HepG2 (cell line): ENCODE results near the gene ZNF547. TPM values are rescaled to one million over a fixed set of nuclear protein-coding genes. Genes with fewer than 3 reads are reported as not detected.

Experiments
- ATF4 ChIP-seq, 2 experiments: fragments of 450-650 bp in 1 of 2; sonication (generic) in 1 of 2; formaldehyde crosslinking; IDR thresholded peaks; 2 replicates each; pipeline versions ENCODE4 v1.5.0 to v1.8.0; 2020 to 2022; ENCODE audit warnings: mild to moderate bottlenecking in 1 of 2, missing genetic modification reagents in 1 of 2
- CAMTA2 ChIP-seq: sonication (generic); formaldehyde crosslinking; IDR thresholded peaks from 2 replicates; pipeline ENCODE4 v1.4.0; 2020; ENCODE audit warnings: mild to moderate bottlenecking, missing genetic modification reagents, borderline replicate concordance
- GTF3A ChIP-seq: sonication (generic); formaldehyde crosslinking; conservative IDR thresholded peaks from 2 replicates; pipeline ENCODE4 v1.4.0; 2020; ENCODE audit warnings: mild to moderate bottlenecking, missing genetic modification reagents
- LCORL ChIP-seq, 2 experiments: fragments of 450-650 bp in 1 of 2; sonication (generic) in 1 of 2; formaldehyde crosslinking in 1 of 2; IDR thresholded peaks; 2 replicates each; pipeline versions ENCODE4 v1.5.0 to v1.6.1; 2017 to 2020; ENCODE audit warnings: antibody characterized with exemption in 1 of 2, missing genetic modification reagents in 1 of 2
- ZBTB7A ChIP-seq: sonication (generic); formaldehyde crosslinking; IDR thresholded peaks from 2 replicates; pipeline ENCODE4 v1.8.0; 2022; ENCODE audit warnings: mild to moderate bottlenecking, missing genetic modification reagents
- ZNF124 ChIP-seq: sonication (generic); formaldehyde crosslinking; IDR thresholded peaks from 2 replicates; pipeline ENCODE4 v1.4.0; 2020; ENCODE audit warnings: missing genetic modification reagents
- ZNF160 ChIP-seq: sonication (generic); formaldehyde crosslinking; IDR thresholded peaks from 2 replicates; pipeline ENCODE4 v1.8.0; 2022; ENCODE audit warnings: mild to moderate bottlenecking, inconsistent platforms, missing genetic modification reagents
- ZNF224 ChIP-seq: sonication (generic); formaldehyde crosslinking; IDR thresholded peaks from 2 replicates; pipeline ENCODE4 v1.5.0; 2020; ENCODE audit warnings: mild to moderate bottlenecking, missing genetic modification reagents
- ZNF564 ChIP-seq: sonication (generic); formaldehyde crosslinking; IDR thresholded peaks from 2 replicates; pipeline ENCODE4 v1.8.1; 2023; ENCODE audit warnings: mild to moderate bottlenecking, missing genetic modification reagents
- ZNF781 ChIP-seq: sonication (generic); formaldehyde crosslinking; IDR thresholded peaks from 2 replicates; pipeline ENCODE4 v1.5.1; 2020; ENCODE audit warnings: borderline replicate concordance, mild to moderate bottlenecking, missing genetic modification reagents; ENCODE audit errors: not compliant biosample characterization
- polyA plus RNA-seq, 8 experiments: library from polyadenylated mRNA; depleted of rRNA in 3 of 8; stranded (reverse) in 7 of 8; unstranded in 1 of 8; fragments of >200 nt; fragmentation: Illumina TruSeq in 4 of 8; extraction: Trizol in 4 of 8; gene quantifications; 2 replicates each; pipeline versions ENCODE4 v1.2.1 to v1.2.3, GENCODE V29; 2011 to 2016; ENCODE audit warnings: low read depth in 4 of 8, missing spikeins in 1 of 8, mixed read lengths in 1 of 8; ENCODE audit not compliant: insufficient read depth in 1 of 8
- total RNA-seq, 5 experiments: library from RNA; depleted of rRNA; stranded (reverse); fragments of >200 nt; fragmentation: Illumina TruSeq; extraction: Trizol; gene quantifications; 2 replicates each; pipeline ENCODE4 v1.2.3, GENCODE V29; 2016; ENCODE audit warnings: low read depth in 1 of 5
- TF ChIP-seq, protein P1 (sequence below): sonication (generic); formaldehyde crosslinking; IDR thresholded peaks from 2 replicates; pipeline ENCODE4 v1.4.0; 2020; ENCODE audit warnings: missing genetic modification reagents; ENCODE audit errors: not compliant biosample characterization
- TF ChIP-seq, protein P2 (sequence below): sonication (generic); formaldehyde crosslinking; IDR thresholded peaks from 2 replicates; pipeline ENCODE4 v1.4.0; 2020; ENCODE audit warnings: mild to moderate bottlenecking, missing genetic modification reagents
- TF ChIP-seq, protein P3 (sequence below): sonication (generic); formaldehyde crosslinking; IDR thresholded peaks from 2 replicates; pipeline ENCODE4 v1.4.0; 2020; ENCODE audit warnings: missing genetic modification reagents, mild to moderate bottlenecking, borderline replicate concordance
- TF ChIP-seq, protein P4 (sequence below): sonication (generic); formaldehyde crosslinking; IDR thresholded peaks from 2 replicates; pipeline ENCODE4 v1.4.0; 2020; ENCODE audit warnings: mild to moderate bottlenecking, missing genetic modification reagents

ZNF547 gene
- total and polyA plus RNA-seq, 2 of the 13 experiments (the other 11 are each of a cell fraction or from before 2014, with no cell fraction given): 2.0 to 2.6 TPM

DNA sequence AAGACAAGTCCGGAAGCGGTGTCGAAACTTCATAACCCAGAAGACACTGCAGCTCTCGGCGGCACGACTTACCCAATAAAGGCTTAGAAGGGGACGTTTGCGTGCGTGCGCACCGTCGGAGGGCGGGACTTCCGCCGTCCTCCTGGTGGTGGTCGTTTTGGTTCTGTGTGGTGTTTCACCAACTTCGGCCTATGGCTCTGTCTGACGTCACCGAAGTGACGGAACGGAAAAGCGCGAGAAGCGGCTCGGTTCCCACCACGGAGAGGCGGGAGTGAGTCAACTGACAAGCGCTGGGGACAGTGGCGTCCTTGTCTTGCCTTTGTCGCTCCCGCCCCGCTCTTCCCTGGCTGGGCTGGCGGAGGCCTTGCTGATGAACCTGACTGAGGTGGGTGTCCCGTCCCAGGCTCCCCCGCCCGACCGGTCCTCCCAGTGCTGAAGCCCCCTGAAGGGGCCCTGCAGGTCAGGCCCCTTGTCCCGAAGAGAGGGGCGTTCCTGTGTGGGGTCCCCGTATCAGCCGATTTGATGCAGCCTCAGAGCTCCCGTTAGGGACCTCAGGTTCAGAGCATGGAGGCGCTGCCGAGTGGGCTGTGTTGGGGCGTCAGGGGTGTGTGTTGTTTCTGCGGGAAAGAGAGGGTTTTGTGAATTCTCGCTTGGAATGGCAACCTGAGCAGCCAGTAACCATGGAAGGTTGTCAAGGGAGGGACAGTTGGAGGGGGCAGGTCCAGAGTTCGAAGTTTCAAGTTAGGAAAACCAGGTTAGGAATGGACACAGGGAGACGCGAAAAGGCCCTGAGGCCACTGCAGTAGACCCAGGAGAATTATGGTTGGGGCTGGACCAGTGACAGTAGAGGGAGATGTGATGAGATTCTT lies 26.6 kb downstream of the ZNF547 start, which contains the start of gene ZNF548 (continued):
- TF ChIP-seq, protein P1, sequence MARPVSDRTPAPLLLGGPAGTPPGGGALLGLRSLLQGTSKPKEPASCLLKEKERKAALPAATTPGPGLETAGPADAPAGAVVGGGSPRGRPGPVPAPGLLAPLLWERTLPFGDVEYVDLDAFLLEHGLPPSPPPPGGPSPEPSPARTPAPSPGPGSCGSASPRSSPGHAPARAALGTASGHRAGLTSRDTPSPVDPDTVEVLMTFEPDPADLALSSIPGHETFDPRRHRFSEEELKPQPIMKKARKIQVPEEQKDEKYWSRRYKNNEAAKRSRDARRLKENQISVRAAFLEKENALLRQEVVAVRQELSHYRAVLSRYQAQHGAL: no peak
- peak; percentile 48 for TF ChIP-seq ZNF781 (CRISPR knock-in tag)
- TF ChIP-seq ZNF224 (CRISPR knock-in tag): peak; percentile 92; the same call in 1 of the 2 replicates
- no peak for TF ChIP-seq LCORL (IDR thresholded peaks at IDR 0.05)
- peak; percentile 38; the same call in 1 of the 2 replicates for TF ChIP-seq LCORL (CRISPR knock-in tag; IDR thresholded peaks at IDR 0.05)
- peak; percentile 75 for TF ChIP-seq ZBTB7A (CRISPR knock-in tag)
- TF ChIP-seq CAMTA2 (CRISPR knock-in tag): no peak
- TF ChIP-seq ZNF124 (CRISPR knock-in tag): peak; percentile 50
- TF ChIP-seq, protein P2, sequence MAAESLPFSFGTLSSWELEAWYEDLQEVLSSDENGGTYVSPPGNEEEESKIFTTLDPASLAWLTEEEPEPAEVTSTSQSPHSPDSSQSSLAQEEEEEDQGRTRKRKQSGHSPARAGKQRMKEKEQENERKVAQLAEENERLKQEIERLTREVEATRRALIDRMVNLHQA (CRISPR knock-in tag): no peak
- no peak for TF ChIP-seq ZNF564
- TF ChIP-seq, protein P3, sequence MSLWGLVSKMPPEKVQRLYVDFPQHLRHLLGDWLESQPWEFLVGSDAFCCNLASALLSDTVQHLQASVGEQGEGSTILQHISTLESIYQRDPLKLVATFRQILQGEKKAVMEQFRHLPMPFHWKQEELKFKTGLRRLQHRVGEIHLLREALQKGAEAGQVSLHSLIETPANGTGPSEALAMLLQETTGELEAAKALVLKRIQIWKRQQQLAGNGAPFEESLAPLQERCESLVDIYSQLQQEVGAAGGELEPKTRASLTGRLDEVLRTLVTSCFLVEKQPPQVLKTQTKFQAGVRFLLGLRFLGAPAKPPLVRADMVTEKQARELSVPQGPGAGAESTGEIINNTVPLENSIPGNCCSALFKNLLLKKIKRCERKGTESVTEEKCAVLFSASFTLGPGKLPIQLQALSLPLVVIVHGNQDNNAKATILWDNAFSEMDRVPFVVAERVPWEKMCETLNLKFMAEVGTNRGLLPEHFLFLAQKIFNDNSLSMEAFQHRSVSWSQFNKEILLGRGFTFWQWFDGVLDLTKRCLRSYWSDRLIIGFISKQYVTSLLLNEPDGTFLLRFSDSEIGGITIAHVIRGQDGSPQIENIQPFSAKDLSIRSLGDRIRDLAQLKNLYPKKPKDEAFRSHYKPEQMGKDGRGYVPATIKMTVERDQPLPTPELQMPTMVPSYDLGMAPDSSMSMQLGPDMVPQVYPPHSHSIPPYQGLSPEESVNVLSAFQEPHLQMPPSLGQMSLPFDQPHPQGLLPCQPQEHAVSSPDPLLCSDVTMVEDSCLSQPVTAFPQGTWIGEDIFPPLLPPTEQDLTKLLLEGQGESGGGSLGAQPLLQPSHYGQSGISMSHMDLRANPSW (CRISPR knock-in tag): peak; percentile 64; the same call in 1 of the 2 replicates
- no peak for TF ChIP-seq ZNF160 (CRISPR knock-in tag)
- TF ChIP-seq, protein P4, sequence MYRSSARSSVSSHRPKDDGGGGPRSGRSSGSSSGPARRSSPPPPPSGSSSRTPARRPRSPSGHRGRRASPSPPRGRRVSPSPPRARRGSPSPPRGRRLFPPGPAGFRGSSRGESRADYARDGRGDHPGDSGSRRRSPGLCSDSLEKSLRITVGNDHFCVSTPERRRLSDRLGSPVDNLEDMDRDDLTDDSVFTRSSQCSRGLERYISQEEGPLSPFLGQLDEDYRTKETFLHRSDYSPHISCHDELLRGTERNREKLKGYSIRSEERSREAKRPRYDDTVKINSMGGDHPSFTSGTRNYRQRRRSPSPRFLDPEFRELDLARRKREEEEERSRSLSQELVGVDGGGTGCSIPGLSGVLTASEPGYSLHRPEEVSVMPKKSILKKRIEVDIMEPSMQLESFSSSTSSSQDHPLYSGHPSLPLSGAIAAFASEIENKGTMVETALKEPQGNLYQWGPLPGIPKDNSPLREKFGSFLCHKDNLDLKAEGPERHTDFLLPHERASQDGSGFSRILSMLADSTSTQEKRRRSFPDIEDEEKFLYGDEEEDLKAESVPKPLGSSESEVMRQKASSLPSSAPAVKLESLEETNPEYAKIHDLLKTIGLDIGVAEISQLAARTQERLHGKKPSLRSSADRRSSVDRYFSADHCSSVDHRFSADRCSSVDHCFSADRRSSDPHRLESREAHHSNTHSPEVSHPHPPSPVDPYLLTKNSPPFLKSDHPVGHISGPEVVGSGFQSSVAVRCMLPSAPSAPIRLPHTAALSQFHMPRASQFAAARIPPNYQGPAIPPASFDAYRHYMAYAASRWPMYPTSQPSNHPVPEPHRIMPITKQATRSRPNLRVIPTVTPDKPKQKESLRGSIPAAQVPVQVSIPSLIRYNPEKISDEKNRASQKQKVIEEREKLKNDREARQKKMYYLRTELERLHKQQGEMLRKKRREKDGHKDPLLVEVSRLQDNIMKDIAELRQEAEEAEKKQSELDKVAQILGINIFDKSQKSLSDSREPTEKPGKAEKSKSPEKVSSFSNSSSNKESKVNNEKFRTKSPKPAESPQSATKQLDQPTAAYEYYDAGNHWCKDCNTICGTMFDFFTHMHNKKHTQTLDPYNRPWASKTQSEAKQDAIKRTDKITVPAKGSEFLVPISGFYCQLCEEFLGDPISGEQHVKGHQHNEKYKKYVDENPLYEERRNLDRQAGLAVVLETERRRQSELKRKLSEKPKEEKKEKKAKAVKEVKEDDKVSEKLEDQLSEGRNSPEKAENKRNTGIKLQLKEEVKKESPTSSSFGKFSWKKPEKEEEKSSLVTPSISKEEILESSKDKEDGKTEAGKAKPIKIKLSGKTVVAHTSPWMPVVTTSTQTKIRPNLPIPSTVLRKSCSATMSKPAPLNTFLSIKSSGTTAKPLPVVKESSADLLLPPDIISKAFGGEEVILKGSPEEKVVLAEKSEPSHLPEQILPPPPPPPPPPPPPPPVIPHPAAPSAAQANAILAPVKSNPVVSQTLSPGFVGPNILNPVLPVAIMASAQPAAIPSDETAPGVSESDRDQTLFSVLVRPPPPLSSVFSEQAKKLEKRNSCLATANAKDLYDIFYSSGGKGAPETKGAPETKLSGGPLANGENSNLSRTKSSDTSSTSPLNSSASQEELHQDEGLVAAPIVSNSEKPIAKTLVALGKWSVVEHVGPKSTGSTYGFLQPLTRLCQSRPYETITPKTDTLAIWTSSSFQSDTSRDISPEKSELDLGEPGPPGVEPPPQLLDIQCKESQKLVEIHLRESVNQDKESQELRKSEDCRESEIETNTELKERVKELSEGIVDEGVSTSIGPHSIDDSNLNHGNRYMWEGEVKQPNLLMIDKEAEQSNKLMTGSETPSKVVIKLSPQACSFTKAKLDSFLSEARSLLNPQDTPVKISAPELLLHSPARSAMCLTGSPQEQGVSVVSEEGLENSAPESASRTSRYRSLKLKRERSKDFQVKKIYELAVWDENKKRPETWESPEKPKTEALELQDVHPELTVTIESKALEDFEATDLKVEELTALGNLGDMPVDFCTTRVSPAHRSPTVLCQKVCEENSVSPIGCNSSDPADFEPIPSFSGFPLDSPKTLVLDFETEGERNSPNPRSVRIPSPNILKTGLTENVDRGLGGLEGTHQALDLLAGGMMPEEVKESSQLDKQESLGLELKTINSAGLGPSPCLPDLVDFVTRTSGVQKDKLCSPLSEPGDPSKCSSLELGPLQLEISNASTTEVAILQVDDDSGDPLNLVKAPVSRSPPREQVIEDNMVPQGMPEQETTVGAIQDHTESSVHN (CRISPR knock-in tag): no peak
- TF ChIP-seq GTF3A (CRISPR knock-in tag): no peak
- TF ChIP-seq ATF4 (CRISPR knock-in tag; IDR thresholded peaks at IDR 0.05): 0 out of 4 replicates have a peak, but pooled peaks of 1 of the 2 experiments have one; percentile 45
